SK-MEL-5 (cell line): ENCODE results near the gene PHPT1. TPM values are rescaled to one million over a fixed set of nuclear protein-coding genes. Genes with fewer than 3 reads are reported as not detected.
"Not testable (repeated sequence)": the region's sequence is repeated elsewhere in the genome, so short reads cannot be mapped to it uniquely, and the experiment has no call there.

Experiments
- DNase-seq: peaks from one replicate; pipeline ENCODE4 v3.0.0-alpha.2; 2016; ENCODE audit warnings: low read depth, low spot score
- in situ Hi-C: cut with HindIII; loops from 2 replicates; pipeline ENCODE4 v1.10.0; 2016; ENCODE audit warnings: low sequenced_read_pairs, high pct_unique_total_duplicates, low pct_unique_long_range_greater_than_20kb
- polyA plus RNA-seq, 2 experiments: library from polyadenylated mRNA; depleted of rRNA; stranded (reverse); fragments of >200 nt; gene quantifications; 2 replicates each; pipeline ENCODE4 v1.2.3, GENCODE V29; 2015
- total RNA-seq: library from RNA; depleted of rRNA; stranded (reverse); fragments of >200 nt; shearing (Covaris generic); gene quantifications from 2 replicates; pipeline ENCODE4 v1.2.3, GENCODE V29; 2014; rRNA removed

PHPT1 gene
- 101 TPM in 2 replicates for total RNA-seq
- 112 and 147 TPM in 2 replicates for polyA plus RNA-seq (2015; cell fraction: cytosol; rRNA removed)
- 221 and 234 TPM in 2 replicates for polyA plus RNA-seq (2015; cell fraction: nucleus; rRNA removed)

GRCh38 chr9:136849038-136849959, at the start of gene PHPT1:
Gene PHPT1, plus strand, starts transcription at chr9:136849409. Its CDS starts 22 bp downstream, at chr9:136849431.
- in situ Hi-C loops = no loop called here
- DNase-seq = peak; percentile 99

- peak; percentile 75 for DNase-seq
- in situ Hi-C loops = loop anchor here (25.0 kb wide), 1 partner anchor 137 kb away; the partner anchor contains the start of genes C8G and FBXW5
Measured at GRCh38 chr9:136799854-136800657, 49.2 kb upstream of the PHPT1 start.

- in situ Hi-C loops = loop anchor here (25.0 kb wide), 1 partner anchor 135 kb away; the partner anchor contains the start of genes C8G and FBXW5
Measured at GRCh38 chr9:136802321-136802720, 46.9 kb upstream of the PHPT1 start.

GRCh38 chr9:136803009-136803550, 46.1 kb upstream of the PHPT1 start:
- in situ Hi-C loops = loop anchor here (25.0 kb wide), 1 partner anchor 134 kb away; the partner anchor contains the start of genes C8G and FBXW5
- DNase-seq = not testable (repeated sequence)

More at GRCh38 chr9:136802321-136802720, 46.9 kb upstream of the PHPT1 start:
- no peak for DNase-seq

- DNase-seq = no peak
Measured at GRCh38 chr9:136803551-136804508, 45.4 kb upstream of the PHPT1 start.

GRCh38 chr9:136804509-136805206, 44.6 kb upstream of the PHPT1 start:
- in situ Hi-C loops = loop anchor here (25.0 kb wide), 1 partner anchor 133 kb away; the partner anchor contains the start of genes C8G and FBXW5
- DNase-seq = no peak

More at GRCh38 chr9:136803551-136804508, 45.4 kb upstream of the PHPT1 start:
- in situ Hi-C loops = loop anchor here (25.0 kb wide), 1 partner anchor 133 kb away; the partner anchor contains the start of genes C8G and FBXW5

GRCh38 chr9:136805207-136805740, 43.9 kb upstream of the PHPT1 start:
- in situ Hi-C loops = loop anchor here (25.0 kb wide), 1 partner anchor 132 kb away; the partner anchor contains the start of genes C8G and FBXW5
- no peak for DNase-seq

GRCh38 chr9:136806067-136806466, 43.1 kb upstream of the PHPT1 start:
- in situ Hi-C loops = loop anchor here (25.0 kb wide), 1 partner anchor 131 kb away; the partner anchor contains the start of genes C8G and FBXW5
- DNase-seq = no peak

- in situ Hi-C loops = loop anchor here (25.0 kb wide), 1 partner anchor 131 kb away; the partner anchor contains the start of genes C8G and FBXW5
- no peak for DNase-seq
Measured at GRCh38 chr9:136806631-136807201, 42.5 kb upstream of the PHPT1 start.

- in situ Hi-C loops = loop anchor here (25.0 kb wide), 1 partner anchor 130 kb away; the partner anchor contains the start of genes C8G and FBXW5
- peak; percentile 64 for DNase-seq
Measured at GRCh38 chr9:136807281-136808074, 41.7 kb upstream of the PHPT1 start, which contains the start of gene RABL6. Gene RABL6, plus strand, starts transcription at chr9:136807948. Its CDS starts 249 bp downstream, at chr9:136808197.

GRCh38 chr9:136808075-136808805, 41.0 kb upstream of the PHPT1 start:
- in situ Hi-C loops = loop anchor here (25.0 kb wide), 1 partner anchor 129 kb away; the partner anchor contains the start of genes C8G and FBXW5
- no peak for DNase-seq

GRCh38 chr9:136808806-136809158, 40.4 kb upstream of the PHPT1 start:
- in situ Hi-C loops = loop anchor here (25.0 kb wide), 1 partner anchor 129 kb away; the partner anchor contains the start of genes C8G and FBXW5
- no peak for DNase-seq

- DNase-seq = no peak
- in situ Hi-C loops = loop anchor here (25.0 kb wide), 1 partner anchor 122 kb away; the partner anchor contains the start of genes C8G and FBXW5
Measured at GRCh38 chr9:136814725-136815421, 34.3 kb upstream of the PHPT1 start.
